Stimulated activated naive CD4-positive, alpha-beta T cell (primary cell): ENCODE data around the gene XXYLT1.

Source experiments
- DNase-seq, 6 experiments: peaks; one replicate each; lab custom pipeline; 2025; lab: John Stamatoyannopoulos, UW

Gene XXYLT1

DNA sequence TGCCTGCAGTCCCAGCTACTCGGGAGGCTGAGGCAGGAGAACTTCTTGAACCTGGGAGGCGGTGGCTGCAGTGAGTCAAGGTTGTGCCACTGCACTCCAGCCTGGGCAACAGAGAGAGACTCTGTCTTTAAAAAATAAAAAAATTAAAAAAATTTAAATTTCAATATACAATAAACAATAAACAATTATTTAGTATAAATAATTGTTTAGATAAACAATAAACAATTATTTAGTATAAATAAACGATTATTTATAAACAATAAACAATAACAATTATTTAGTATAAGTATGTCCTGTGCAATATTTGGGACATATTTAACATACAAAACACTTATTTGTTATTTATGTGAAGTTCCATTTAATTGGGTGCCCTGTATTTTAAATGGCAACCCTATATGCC lies 119.6 kb downstream of the XXYLT1 start:
- no peak for DNase-seq

DNA sequence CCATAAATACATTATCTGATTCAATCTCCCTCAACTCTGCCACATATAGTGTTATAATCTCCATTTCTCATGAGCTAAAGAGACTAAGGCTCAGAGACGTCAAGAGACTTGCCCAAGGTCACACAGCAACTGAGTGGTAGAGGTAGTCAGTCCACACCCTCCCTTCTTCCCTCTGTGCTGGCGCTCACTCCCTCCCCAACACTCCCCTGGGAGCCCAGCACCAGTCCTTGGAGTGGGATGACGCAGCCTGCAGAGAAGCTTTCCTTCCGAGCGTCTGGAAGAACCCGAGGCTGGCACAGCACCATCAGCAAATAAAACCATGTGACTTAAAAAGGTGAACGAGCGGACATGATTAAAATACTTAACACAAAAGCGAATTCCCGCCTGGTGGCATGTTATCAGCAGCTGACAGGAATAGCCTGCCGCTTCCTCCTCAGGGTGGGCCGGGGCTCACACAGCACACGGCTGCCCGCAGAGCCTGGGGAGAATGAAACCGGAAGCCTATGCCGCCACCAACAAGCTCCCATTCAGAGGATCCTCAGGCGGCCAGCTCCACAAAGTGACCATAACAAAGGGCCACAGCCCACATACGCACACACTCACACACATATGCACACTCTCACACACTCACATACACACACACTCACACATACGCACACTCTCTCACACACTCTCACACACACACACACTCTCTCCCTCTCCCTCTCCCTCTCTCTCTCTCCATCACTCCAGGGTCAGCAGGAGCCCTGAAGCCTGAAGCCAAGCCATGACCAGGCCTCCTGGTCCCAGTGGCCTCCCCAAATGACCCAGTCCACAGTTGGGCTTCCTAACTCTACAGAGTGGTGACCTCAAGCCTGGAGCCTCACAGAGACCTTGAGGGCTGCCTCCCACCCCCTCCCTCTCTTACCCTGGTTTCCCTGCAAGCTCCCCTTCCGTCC lies 120.5 kb downstream of the XXYLT1 start:
- DNase-seq, result peak in 1 of 6 experiments; percentile 16

DNA sequence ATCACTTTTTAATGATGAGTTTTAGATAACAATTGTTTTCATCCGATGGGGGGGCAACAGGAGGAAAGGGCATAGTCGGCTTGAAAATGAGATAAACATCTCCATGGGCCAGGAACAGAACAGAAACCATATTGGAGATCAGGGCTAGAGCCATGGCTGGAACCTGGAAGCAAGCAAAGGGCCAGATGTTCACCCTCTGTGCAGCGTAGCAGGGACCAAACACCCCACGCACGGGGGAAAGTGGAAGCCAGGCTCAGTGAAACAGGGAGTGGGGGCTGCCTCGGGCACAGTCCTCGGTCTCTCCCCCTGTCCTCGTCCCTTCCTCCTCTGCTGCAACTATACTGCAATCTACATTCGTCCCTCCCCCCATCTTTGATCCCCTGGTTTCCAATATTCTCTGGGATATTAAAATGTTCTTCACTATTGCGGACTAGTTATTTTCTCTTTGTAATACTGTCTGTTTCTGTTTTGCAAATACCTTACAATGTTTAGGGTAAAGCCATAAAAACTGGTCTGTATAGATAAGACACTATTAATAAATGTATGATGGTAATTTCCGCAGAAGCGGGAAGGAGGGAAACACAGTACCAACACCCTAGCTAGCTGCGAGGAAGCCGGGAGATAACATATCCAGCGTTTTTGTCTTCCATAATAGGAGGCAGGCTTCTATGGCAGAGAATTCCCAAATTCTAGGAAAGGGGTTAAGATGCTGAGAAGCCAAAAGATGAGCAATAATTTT lies 121.5 kb downstream of the XXYLT1 start:
- no peak for DNase-seq

DNA sequence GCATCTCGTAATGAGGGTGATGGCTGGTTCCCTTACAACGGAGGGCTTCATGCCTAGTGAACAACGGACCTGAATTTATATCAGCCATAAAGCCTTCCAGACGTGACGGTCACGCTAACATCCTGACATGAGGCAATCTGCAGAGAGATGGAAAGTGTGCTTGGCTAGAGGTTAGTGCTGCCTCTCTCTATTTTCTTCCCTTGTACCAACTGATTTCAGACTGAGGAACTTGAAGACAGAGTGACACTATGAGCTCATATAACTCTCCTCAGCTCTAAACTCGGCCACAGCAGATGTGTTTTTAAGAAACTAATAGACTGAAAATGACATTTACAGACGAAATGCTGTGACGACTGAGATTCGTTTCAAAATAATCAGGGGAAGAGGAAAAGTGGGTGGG lies 122.4 kb downstream of the XXYLT1 start:
- DNase-seq, result no peak

DNA sequence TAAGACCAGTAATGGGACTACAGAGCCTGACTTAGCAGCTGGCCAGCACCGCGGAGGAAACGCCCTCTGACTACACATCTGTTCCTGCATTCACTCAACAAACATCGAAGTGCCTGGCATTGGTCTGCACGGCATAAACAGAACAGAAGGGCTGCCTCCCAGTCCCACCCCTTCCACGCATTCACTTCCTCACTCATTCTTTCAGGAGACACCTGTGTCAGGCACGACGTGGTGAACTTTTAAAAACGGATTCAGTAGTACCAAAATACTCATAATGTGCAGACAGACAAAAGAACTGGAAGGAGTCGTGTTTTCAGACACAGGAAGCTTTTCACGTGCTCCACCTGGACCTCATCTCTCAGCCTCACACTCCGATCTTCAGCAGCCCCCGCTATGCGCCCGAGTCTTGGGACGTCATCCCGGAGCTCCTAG lies 123.3 kb downstream of the XXYLT1 start:
- peak in 2 of 6 experiments; percentile 13 to 24 for DNase-seq

DNA sequence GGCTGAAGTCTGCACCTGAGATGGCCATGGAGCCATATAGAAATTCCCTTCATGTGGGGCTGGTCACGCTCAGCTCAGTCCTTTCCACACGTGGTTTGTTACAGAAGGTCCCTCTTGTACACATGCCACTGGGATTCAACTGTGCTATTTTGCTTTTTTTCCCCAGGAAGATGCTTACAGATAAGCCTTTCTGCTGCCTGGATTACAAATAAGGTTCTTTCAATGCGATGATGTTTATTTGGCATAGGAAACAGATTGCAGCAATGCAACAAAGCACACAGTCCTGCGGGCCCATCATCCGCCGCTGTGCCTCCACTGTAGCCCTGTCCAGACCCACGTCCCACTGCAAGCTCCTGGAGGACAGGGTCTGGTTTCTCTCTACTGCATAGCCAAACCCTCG lies 124.8 kb downstream of the XXYLT1 start:
- no peak for DNase-seq

DNA sequence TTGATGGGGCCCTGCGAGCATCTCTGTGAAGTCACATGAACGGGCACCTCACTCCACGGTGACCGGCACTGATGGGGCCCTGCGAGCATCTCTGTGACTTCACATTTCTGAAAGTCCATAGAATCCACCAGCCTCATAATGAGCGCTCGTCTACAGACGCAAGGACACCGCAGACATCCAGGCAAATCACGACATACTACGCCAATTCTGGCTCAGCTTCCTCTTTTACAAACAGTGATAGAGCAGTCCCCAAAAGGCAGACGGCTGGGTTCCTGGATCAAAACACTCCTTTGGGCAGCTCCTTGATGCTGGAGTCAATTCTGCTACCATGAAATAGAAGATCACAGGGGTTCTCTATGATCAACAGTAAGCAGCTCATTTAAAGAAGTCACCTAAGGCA lies 125.4 kb downstream of the XXYLT1 start:
- DNase-seq, result no peak

DNA sequence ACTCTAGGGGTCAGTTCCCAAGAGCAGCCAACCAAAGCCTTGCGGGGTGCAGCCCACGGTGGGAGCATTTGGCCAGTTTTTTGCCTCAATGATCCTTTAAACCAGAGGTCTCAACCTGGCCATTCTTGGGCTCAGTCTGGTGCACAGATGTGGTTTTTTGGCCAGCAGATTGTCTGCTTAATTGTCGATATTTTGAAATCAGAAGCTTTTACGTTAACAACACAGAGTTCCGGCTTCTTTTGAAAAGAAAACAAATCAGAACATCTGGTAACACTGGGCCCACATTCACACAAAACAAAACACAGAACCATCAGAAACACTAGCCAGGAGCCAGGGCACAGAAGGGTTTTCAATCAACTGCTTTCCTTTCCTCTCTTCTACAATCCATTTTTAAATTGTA lies 127.7 kb downstream of the XXYLT1 start:
- DNase-seq, result no peak

DNA sequence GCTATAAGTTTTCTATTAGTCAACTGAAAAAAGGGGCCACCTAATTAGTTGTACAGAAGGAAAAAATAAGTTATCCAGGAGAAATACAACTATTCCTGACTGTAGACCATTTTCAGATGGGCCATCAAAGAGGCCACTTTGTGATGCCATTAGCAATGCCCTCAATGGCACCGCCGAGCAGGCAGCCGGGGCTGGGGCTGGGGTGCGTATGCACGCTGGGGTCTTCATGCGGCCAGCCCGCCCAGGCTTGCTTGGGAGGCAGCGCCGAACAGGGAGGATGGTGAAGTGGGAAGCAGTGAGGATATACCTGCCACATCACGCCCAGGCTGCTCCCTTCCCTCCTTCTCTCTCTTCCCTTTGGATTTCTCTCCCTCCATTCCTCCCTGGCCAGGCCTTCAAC lies 128.4 kb downstream of the XXYLT1 start:
- DNase-seq, result no peak

DNA sequence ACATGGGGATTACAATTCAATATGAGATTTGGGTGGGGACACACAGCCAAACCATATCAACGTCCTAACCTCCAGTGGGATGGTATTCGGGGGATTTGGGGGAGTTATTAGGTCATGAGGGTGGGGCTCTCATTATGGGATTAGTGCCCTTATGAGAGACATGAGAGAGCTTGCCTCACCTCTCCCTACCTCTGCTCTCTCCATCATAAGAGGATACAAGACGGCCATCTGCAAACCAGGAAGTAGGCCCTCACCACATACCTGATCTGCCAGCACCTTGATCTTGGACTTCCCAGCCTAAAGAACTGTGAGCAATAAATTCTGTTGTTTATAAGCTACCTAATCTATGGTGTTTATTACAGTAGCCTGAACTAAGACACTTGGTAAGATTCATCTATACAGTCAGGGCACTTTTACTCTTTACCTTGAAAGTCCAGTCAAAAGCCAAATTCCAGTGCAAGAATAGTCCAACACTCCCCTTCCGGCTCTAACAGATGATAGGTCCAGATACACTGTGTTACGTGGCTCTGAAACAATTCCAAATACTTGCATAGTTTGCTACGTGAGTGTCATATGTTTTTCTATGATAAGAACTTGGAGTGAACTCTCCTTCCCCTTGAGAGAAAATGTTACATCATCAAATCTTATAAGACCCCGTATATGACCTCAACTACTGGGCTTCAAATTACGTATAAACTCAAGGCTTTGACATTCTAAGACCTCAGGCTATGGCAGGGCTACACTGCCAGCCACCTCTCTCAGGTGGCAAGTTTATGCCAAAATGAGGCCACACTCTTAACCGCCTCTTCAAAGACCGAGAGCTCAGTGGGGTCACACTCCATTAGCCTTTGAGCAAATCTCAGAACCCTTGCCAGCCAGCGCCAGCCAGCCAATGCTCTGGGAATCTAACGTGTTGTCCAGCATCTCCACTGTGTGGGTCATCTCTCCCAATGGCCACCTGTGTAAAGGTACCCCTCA lies 129.9 kb downstream of the XXYLT1 start:
- no peak for DNase-seq

DNA sequence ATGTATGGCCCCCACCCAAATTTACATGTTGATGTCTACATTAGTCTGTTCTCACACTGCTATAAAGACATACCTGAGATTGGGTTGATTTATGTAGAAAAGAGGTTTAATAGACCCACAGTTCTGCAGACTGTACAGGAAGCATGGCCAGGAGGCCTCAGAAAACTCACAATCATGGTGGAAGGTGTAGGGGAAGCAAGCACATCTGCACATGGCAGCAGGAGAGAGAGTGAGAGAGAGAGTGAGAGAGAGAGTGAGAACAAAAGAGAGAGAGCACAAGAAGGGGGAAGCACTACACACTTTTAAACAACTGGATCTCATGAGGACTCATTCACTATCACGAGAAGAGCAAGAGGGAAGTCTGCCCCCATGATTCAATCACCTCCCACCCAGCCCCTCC lies 130.5 kb downstream of the XXYLT1 start:
- no peak for DNase-seq

DNA sequence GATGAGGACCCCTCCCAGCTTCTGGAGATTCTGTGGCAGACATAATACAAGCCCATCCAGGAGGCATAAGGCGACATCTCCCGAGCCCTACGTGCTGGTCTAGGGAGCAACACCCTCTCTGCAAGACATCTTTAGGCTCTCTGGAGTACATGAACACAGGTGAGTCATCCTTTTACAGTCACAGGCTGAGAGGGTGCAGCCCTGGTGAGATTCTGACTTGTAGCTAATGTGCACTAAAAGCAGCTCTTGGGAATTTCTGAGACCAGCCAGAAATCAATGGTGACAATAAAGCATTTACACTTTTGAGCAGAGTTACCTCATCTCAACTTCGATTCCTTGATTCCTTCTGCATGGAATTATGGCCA lies 131.1 kb downstream of the XXYLT1 start:
- no peak for DNase-seq

DNA sequence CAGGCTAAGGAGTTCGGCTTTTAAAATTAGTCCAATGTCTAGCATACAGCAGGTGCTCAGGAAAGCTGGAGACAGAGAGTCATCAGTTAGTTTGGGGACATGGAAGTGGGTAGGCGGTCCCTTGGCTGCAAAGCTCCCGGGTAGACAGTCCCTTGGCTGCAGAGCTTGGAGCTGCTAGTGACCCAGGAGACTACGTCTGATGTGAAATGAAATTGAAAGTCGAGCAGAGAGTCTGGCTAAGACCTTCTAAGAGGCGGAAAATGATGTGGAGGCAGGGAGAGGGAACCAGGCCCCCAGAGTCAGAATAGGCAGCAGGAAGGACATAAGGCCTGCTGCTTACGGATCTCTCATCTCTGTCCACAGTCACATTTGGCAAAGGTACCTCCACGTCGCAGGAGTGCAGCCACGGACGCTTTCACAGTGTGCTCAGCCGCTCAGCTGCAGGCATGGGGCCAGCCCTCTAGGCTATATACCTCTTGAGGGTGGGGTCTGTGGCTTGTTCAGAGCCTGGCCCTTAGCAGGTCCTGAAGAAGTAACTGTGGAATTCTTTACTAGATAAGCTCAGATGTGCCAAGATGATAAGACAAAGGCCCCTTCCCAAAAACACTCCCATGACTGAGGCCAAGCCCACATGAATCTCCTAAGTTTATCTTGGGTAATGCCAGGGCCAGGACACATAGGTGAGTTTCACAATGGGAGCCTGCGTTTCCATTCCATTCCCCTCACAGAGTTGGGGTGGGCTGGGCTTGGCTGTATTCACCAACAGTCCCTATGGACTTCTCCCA lies 131.7 kb downstream of the XXYLT1 start:
- no peak for DNase-seq

DNA sequence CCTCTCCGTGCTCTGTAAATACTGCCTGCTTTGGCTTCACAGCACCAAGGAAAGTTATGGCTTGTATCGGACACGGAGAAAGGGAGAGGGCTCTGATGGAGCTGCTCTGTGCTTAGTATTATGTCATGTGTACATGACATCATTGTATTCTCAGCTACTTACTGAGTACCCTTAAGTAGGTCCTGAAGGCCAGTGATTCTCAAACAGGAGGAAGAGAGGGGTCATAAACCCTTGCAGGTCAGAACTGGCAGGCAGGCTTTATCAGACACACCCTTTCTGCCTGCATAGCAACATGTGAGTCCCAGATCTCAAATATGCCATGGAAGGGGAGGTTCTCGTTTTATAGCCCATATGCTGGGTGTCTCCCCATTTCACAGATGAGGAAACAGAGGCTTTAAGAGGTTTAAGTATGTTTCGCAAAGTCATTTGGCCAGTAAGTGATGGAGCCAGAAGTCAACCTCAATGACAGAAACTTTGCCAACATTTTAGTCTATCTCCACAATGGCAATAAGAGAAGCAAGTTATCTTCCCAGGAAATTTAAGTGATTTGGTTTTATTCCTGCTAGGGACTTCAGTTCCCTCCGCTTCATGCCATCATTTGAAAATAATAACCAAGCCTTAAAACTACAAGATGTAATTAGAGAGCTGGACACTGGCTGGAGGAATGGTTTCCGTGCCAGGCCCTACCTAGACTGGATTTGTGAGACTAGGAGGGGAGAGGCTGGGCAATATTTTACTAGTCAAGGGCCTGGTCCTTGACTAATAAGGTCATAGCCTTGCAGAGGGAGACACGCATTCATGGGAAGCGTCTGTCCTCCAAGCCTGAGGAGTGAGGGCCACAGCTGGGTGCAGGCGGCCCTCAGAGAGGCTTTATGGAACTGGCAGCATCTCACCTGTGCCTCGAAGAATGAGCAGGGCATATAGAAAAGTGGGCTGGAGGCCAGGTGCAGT lies 133.0 kb downstream of the XXYLT1 start:
- DNase-seq, result no peak

DNA sequence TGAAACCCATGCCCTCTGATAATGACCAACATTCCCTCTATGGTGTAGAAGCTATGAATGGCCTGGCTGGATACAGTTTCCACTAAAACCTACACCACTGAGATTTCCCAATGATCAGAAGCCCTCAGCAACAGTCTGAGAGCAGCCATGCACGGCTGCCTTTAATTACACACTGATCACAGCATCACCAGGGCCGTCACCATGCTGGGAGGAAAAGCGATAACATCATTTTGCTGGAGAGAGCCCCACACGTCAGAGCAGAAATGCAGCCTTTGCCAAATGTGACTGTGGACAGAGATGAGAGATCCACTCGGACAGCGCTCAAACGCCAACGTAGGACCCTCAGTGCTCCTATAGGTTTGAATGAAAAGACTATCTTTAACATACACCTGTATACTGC lies 135.0 kb downstream of the XXYLT1 start:
- DNase-seq, result no peak

DNA sequence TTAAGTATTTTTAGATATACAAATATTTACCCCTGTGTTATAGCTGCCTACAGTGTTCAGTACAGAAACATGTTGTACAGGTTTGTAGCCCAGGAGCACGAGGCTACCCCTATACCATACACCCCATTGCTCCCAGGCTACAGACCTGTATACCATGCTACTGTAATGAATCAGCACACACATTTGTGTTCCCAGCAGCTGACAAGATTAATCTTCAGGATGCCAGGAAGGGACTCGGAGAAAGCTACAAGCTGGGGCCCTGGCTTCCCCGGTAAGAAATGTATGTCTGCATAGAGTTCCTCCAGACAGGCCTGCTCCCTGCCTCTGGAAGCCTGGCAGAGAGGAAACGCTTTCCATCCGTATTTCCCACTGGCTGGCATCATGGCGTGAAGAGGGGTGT lies 136.5 kb downstream of the XXYLT1 start:
- DNase-seq, result no peak

DNA sequence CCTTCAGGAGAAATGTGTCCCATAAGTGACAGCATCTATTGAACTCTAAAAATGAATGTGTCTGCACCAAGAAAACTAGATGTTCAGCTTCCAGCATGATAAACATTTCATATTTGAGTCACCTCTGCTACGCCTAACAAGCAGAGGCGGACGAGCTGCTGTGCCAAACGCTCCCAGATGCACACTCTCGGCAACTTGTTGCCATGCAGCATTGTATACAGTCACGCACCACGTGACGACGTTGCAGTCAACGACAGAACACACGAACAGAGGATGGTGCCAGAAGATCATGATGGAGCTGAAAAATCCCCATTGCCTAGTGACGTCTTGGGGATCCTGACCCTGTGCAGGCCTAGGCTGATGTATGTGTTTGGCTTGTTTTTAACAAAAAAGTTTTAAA lies 137.5 kb downstream of the XXYLT1 start:
- DNase-seq, result no peak

DNA sequence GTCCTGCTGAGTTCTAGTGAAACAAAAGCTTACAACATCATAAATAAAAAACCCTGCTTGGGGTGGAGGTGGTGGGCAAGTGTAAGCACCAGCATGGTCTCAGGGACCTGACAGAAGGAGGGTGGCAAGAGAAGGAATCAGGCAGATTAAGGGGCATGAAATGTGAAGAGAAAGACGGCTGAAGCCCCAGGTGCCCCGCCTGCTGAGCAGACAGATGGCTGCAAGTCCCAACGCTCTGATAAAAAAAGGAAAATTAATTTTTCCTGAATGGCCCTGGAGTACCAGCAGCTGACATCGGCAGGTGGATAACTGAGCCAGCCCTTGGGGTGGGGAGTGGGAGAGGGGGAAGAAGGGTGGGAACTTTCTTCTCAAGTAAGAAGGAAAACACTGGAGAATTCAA lies 137.9 kb downstream of the XXYLT1 start:
- no peak for DNase-seq

DNA sequence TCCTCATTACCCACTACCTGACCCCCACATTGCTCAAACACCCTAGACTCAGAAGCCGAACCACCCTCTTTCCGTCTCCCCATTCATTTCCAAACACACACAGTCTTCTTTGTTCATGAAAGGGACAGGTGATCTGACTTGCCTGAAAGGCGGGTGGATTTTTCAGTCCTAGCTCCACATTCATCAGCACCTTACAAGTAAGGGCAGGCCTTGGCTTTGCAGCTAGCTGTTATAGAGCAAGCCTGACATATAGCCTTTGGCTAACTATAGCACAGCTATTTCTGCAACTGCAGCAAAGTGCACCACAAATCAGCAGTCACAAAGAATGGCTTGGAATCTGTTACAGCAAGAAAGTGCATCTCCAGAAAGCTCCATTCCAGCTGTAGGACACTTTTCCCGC lies 139.8 kb downstream of the XXYLT1 start:
- DNase-seq, result no peak
